ENCODE measurements around the gene CDH16. TPM values are rescaled to one million over a fixed set of nuclear protein-coding genes. Genes with fewer than 3 reads are reported as not detected.

Gene CDH16
- total RNA-seq, 1 experiment from 2014 or later: not detected

GRCh38 chr16:66869424-66869823 lies 49.3 kb downstream of the CDH16 start:
- H3K9me3 ChIP-seq (ENCODE audit: low read depth, low read length, poor library complexity, severe bottlenecking): no peaks in the 10 kb centered on the region
- ChIA-PET CTCF (interaction anchor here (0.6 kb wide), 1 partner anchor 184 kb away, joined by 9 read pairs; no protein-coding TSS in a partner anchor), POLR2A (ENCODE audit: low non-redundant PET) (no interaction called here)
- TF ChIP-seq CTCF (conservative IDR thresholded peaks at IDR 0.05; ENCODE audit: low read depth, low read length) (no peak), EZH2 (IDR thresholded peaks at IDR 0.05; ENCODE audit: borderline replicate concordance, low read depth, low read length, poor library complexity, severe bottlenecking) (no peak)
- BruUV-seq (replicated peaks): no TSS peak
- H3K27ac ChIP-seq (ENCODE audit: low read depth, low read length, poor library complexity, severe bottlenecking): no peak overlapping the region
- H3K4me3 ChIP-seq (ENCODE audit: low read depth, low read length, poor library complexity, severe bottlenecking): no peak overlapping the region
- H3K27me3 ChIP-seq (replicated peaks; ENCODE audit: insufficient read depth, low read depth, low read length, poor library complexity): no peaks in the 10 kb centered on the region
- H3K36me3 ChIP-seq (ENCODE audit: insufficient read depth, low read length, poor library complexity, severe bottlenecking): no peaks in the 10 kb centered on the region
- peaks cover 3% of the 10 kb centered on the region for H3K4me1 ChIP-seq (ENCODE audit: insufficient read depth, low read length, poor library complexity, severe bottlenecking)
- intact Hi-C loops (cut with micrococcal nuclease; ENCODE audit: unreplicated experiment): loop anchor here (5.0 to 10.0 kb wide), 4 partner anchors 37 to 465 kb away; partner anchors contain the start of gene NAE1
- no peak for DNase-seq (ENCODE audit: low spot score)

DNA sequence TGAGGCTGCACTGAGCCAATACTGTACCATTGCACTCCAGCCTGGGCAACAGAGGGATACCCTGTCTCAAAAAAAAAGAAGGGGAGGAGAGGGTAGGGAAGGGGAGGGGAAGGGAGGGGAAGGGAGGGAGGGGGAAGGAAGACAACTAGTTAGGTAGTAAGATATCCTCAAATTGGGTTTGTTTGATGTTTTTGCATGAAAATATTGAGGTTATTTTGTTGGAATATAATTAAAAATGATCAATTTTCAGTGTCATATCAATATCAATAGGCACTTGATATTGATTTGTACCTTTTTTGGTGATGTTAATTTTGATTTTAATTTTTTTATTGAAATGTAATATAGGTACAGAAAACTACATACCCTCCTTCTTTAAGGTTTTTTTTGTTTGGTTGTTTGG lies 55.0 kb downstream of the CDH16 start:
- DNase-seq (ENCODE audit: low spot score): no peak
- ChIA-PET CTCF (no interaction called here), POLR2A (ENCODE audit: low non-redundant PET) (no interaction called here)
- H3K27ac ChIP-seq (ENCODE audit: low read depth, low read length, poor library complexity, severe bottlenecking): no peak overlapping the region
- intact Hi-C loops (cut with micrococcal nuclease; ENCODE audit: unreplicated experiment): loop anchor here (10.0 kb wide), 1 partner anchor 459 kb away; no protein-coding TSS in a partner anchor
- H3K4me3 ChIP-seq (ENCODE audit: low read depth, low read length, poor library complexity, severe bottlenecking): no peak overlapping the region
- BruUV-seq (replicated peaks): no TSS peak
- no peaks in the 10 kb centered on the region for H3K27me3 ChIP-seq (replicated peaks; ENCODE audit: insufficient read depth, low read depth, low read length, poor library complexity)
- TF ChIP-seq EZH2 (IDR thresholded peaks at IDR 0.05; ENCODE audit: borderline replicate concordance, low read depth, low read length, poor library complexity, severe bottlenecking) (no peak), CTCF (conservative IDR thresholded peaks at IDR 0.05; ENCODE audit: low read depth, low read length) (no peak)
- H3K9me3 ChIP-seq (ENCODE audit: low read depth, low read length, poor library complexity, severe bottlenecking): no peaks in the 10 kb centered on the region
- peaks cover 25% of the 10 kb centered on the region for H3K4me1 ChIP-seq (ENCODE audit: insufficient read depth, low read length, poor library complexity, severe bottlenecking)
- H3K36me3 ChIP-seq (ENCODE audit: insufficient read depth, low read length, poor library complexity, severe bottlenecking): no peaks in the 10 kb centered on the region

DNA sequence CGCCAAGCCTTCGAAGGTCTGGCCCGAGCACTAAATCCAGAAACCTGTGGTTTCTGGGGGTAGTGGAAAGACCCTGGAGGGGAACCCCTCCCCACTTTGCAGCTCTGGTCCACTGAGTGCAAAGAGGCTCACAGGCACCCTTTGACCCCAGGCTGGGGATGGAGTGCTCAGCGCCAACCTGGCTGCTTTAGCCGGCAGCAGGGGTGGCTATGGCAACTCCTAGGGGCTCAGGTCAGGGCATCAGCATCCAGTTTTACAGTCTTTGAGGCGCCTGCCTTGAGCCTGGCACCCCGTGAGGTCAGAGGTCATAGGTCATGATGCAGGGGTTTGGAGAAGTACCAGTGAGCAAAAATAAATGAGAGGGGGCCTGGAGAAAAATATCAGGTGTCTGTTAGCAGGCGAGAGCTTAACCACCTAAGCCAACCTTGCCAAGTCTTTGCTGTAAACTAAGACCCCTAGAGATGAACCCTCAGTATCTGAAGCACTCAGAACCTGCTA lies 56.6 kb downstream of the CDH16 start:
- no peaks in the 10 kb centered on the region for H3K36me3 ChIP-seq (ENCODE audit: insufficient read depth, low read length, poor library complexity, severe bottlenecking)
- no peak overlapping the region for H3K4me3 ChIP-seq (ENCODE audit: low read depth, low read length, poor library complexity, severe bottlenecking)
- DNase-seq (ENCODE audit: low spot score): no peak
- POLR2A ChIA-PET (ENCODE audit: low non-redundant PET): interaction anchor here (0.6 kb wide), 1 partner anchor 16 kb away, joined by 5 read pairs; no protein-coding TSS in a partner anchor
- CTCF ChIA-PET: no interaction called here
- H3K9me3 ChIP-seq (ENCODE audit: low read depth, low read length, poor library complexity, severe bottlenecking): no peaks in the 10 kb centered on the region
- intact Hi-C loops (cut with micrococcal nuclease; ENCODE audit: unreplicated experiment): loop anchor here (10.0 kb wide), 1 partner anchor 457 kb away; no protein-coding TSS in a partner anchor
- peaks cover 25% of the 10 kb centered on the region for H3K4me1 ChIP-seq (ENCODE audit: insufficient read depth, low read length, poor library complexity, severe bottlenecking)
- H3K27ac ChIP-seq (ENCODE audit: low read depth, low read length, poor library complexity, severe bottlenecking): no peak overlapping the region
- H3K27me3 ChIP-seq (replicated peaks; ENCODE audit: insufficient read depth, low read depth, low read length, poor library complexity): no peaks in the 10 kb centered on the region
- no peak for TF ChIP-seq CTCF (conservative IDR thresholded peaks at IDR 0.05; ENCODE audit: low read depth, low read length)
- no peak for TF ChIP-seq EZH2 (IDR thresholded peaks at IDR 0.05; ENCODE audit: borderline replicate concordance, low read depth, low read length, poor library complexity, severe bottlenecking)
- no TSS peak for BruUV-seq (replicated peaks)

Data from A673 (cell line).